K562 (cell line): ENCODE results near the gene BMP10. TPM values are rescaled to one million over a fixed set of nuclear protein-coding genes. Genes with fewer than 3 reads are reported as not detected.

Experiments
- BACH1 ChIP-seq: fragments of 200-800 bp; sonication (Bioruptor generic); IDR thresholded peaks from 2 replicates; pipeline ENCODE4 v1.6.1; 2016; ENCODE audit warnings: missing genetic modification characterization, missing compliant biosample characterization
- BHLHE40 ChIP-seq: IDR thresholded peaks from 2 replicates; pipeline ENCODE4 v1.6.1; 2011; ENCODE audit warnings: low read length, improper control_type of control experiment
- CBFA2T2 ChIP-seq: fragments of 450-650 bp; conservative IDR thresholded peaks from 2 replicates; pipeline ENCODE4 v1.6.1; 2017; ENCODE audit warnings: mild to moderate bottlenecking
- E2F6 ChIP-seq, 2 experiments: IDR thresholded peaks; 2 replicates each; pipeline ENCODE4 v1.6.1; 2011; ENCODE audit warnings: borderline replicate concordance in 1 of 2, control low read depth in 1 of 2, low read depth in 1 of 2, low read length in 1 of 2, mild to moderate bottlenecking in 1 of 2, mixed read lengths in 1 of 2, moderate library complexity in 1 of 2; ENCODE audit not compliant: insufficient read depth in 1 of 2, insufficient read length in 1 of 2, poor library complexity in 1 of 2, severe bottlenecking in 1 of 2; ENCODE audit errors: extremely low read depth in 1 of 2
- KDM1A ChIP-seq, 2 experiments: fragments of 450-650 bp; IDR thresholded peaks; 2 replicates each; pipeline ENCODE4 v1.6.1; 2016; ENCODE audit warnings: mild to moderate bottlenecking in 2 of 2
- NCOA2 ChIP-seq, 2 experiments: fragments of 450-650 bp; IDR thresholded peaks; 2 replicates each; pipeline ENCODE4 v1.6.1; 2018; ENCODE audit warnings: mild to moderate bottlenecking in 2 of 2, moderate library complexity in 1 of 2; ENCODE audit not compliant: partially characterized antibody in 2 of 2
- NR2C2 ChIP-seq, 2 experiments: fragments of 200-800 bp in 1 of 2; sonication (Bioruptor generic) in 1 of 2; sonication (generic) in 1 of 2; formaldehyde crosslinking in 1 of 2; IDR thresholded peaks; 2 replicates each; pipeline versions ENCODE4 v1.6.1 to v1.8.0; 2016 to 2022; ENCODE audit warnings: mild to moderate bottlenecking in 1 of 2, missing compliant biosample characterization in 1 of 2, missing genetic modification characterization in 1 of 2, missing genetic modification reagents in 1 of 2
- SRF ChIP-seq, 2 experiments: fragments of 250-450, 450-650 bp in 1 of 2; sonication (Bioruptor Pico) in 1 of 2; sonication (generic) in 1 of 2; formaldehyde crosslinking; IDR thresholded peaks; 2 replicates each; pipeline versions ENCODE4 v1.5.0 to v1.5.1; 2020 to 2022; ENCODE audit warnings: mild to moderate bottlenecking in 1 of 2, missing genetic modification reagents in 1 of 2
- TEAD4 ChIP-seq, 2 experiments: sonication (generic) in 1 of 2; formaldehyde crosslinking in 1 of 2; IDR thresholded peaks; 2 replicates each; pipeline versions ENCODE4 v1.6.1 to v1.8.0; 2012 to 2022; ENCODE audit warnings: borderline replicate concordance in 1 of 2, inconsistent platforms in 1 of 2, low read length in 1 of 2, mild to moderate bottlenecking in 1 of 2, missing genetic modification reagents in 1 of 2
- ZBED1 ChIP-seq: IDR thresholded peaks from 2 replicates; pipeline ENCODE4 v1.6.1; 2014
- ZBTB7A ChIP-seq: IDR thresholded peaks from 2 replicates; pipeline ENCODE4 v1.6.1; 2011; ENCODE audit warnings: low read depth, mild to moderate bottlenecking, low read length, moderate library complexity, borderline replicate concordance; ENCODE audit not compliant: control insufficient read depth
- ZNF407 ChIP-seq: fragments of 450-650 bp; IDR thresholded peaks from 2 replicates; pipeline ENCODE4 v1.6.1; 2016; ENCODE audit warnings: low read depth
- ZNF511 ChIP-seq: sonication (generic); formaldehyde crosslinking; IDR thresholded peaks from 2 replicates; pipeline ENCODE4 v1.8.0; 2022; ENCODE audit warnings: mild to moderate bottlenecking, missing genetic modification reagents
- polyA plus RNA-seq, 8 experiments: library from polyadenylated mRNA; depleted of rRNA in 4 of 8; stranded (reverse) in 5 of 8; unstranded in 3 of 8; fragments of >200 nt; fragmentation: Nextera tagmentation in 2 of 8; fragmentation: Illumina TruSeq in 1 of 8; extraction: Ambion mirVana in 2 of 8; extraction: Trizol in 1 of 8; gene quantifications; 2 replicates each; pipeline versions ENCODE4 v1.2.1 to v1.2.3, GENCODE V29; 2011 to 2014; ENCODE audit warnings: inconsistent platforms in 1 of 8, missing spikeins in 1 of 8
- total RNA-seq, 7 experiments: library from RNA; depleted of rRNA in 6 of 7; stranded (reverse); fragments of >200 nt in 6 of 7; fragmentation: Illumina TruSeq in 2 of 7; extraction: Trizol in 2 of 7; gene quantifications; 2 replicates each; pipeline versions ENCODE4 v1.2.1 to v1.2.3, GENCODE V29; 2011 to 2021; ENCODE audit warnings: low replicate concordance in 1 of 7
- TF ChIP-seq, protein P1 (sequence below): sonication (generic); formaldehyde crosslinking; IDR thresholded peaks from 2 replicates; pipeline ENCODE4 v1.5.0; 2020; ENCODE audit warnings: missing genetic modification reagents

BMP10 gene
- total and polyA plus RNA-seq, 9 of the 15 experiments (the other 6 are each of a cell fraction or from before 2014, with no cell fraction given), result 0.11 to 0.91 (median 0.43) TPM

- TF ChIP-seq, protein P1, sequence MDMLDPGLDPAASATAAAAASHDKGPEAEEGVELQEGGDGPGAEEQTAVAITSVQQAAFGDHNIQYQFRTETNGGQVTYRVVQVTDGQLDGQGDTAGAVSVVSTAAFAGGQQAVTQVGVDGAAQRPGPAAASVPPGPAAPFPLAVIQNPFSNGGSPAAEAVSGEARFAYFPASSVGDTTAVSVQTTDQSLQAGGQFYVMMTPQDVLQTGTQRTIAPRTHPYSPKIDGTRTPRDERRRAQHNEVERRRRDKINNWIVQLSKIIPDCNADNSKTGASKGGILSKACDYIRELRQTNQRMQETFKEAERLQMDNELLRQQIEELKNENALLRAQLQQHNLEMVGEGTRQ (CRISPR knock-in tag), result peak; percentile 91
- TF ChIP-seq CBFA2T2 (peak; percentile 68), KDM1A (IDR thresholded peaks at IDR 0.05) (peak in 1 of 2 experiments; percentile 81; a peak in 3 of 4 replicates), SRF (CRISPR knock-in tag; IDR thresholded peaks at IDR 0.05) (peak in 1 of 2 experiments; percentile 29; a peak in 1 of 4 replicates), ZNF511 (CRISPR knock-in tag) (0 out of 2 replicates have a peak, but pooled peaks have one; percentile 21), ZBED1 (0 out of 2 replicates have a peak, but pooled peaks have one; percentile 35), NR2C2 (CRISPR knock-in tag; IDR thresholded peaks at IDR 0.05) (0 out of 2 replicates have a peak, but pooled peaks have one; percentile 32), NR2C2 (tag; IDR thresholded peaks at IDR 0.05) (no peak; the same call in 1 of the 2 replicates), ZBTB7A (no peak), ZNF407 (no peak), E2F6 (IDR thresholded peaks at IDR 0.05; ENCODE audit: borderline replicate concordance in 1 of 2, extremely low read depth in 1 of 2, insufficient read depth in 1 of 2, insufficient read length in 1 of 2, low read depth in 1 of 2, low read length in 1 of 2, poor library complexity in 1 of 2, severe bottlenecking in 1 of 2) (peak in 1 of 2 experiments; percentile 67), BHLHE40 (peak; percentile 98), BACH1 (tag) (peak; percentile 29; the same call in 1 of the 2 replicates), TEAD4 (IDR thresholded peaks at IDR 0.05; ENCODE audit: low read length) (peak; percentile 88), TEAD4 (CRISPR knock-in tag; IDR thresholded peaks at IDR 0.05; ENCODE audit: borderline replicate concordance) (no peak), NCOA2 (IDR thresholded peaks at IDR 0.05; ENCODE audit: partially characterized antibody in 2 of 2) (peak in 1 of 2 experiments; percentile 9)
Measured at GRCh38 chr2:68828887-68829708, 42.1 kb downstream of the BMP10 start (continued).
